Uterus (tissue), 2 donors: ENCODE data around the gene XRN2.

Source experiments
- CTCF ChIP-seq, 4 experiments: fragments of 200-600 bp in 2 of 4; fragments of 450-650 bp in 2 of 4; sonication (generic) in 2 of 4; IDR thresholded peaks; one replicate each; pipeline ENCODE4 v1.5.1; 2016 to 2019; ENCODE audit warnings: antibody characterized with exemption in 4 of 4, mild to moderate bottlenecking in 2 of 4, moderate library complexity in 1 of 4
- POLR2A ChIP-seq, 2 donors: fragments of 450-650 bp; IDR thresholded peaks; one replicate each; pipeline ENCODE4 v1.6.1; 2016; ENCODE audit warnings: antibody characterized with exemption in 2 of 2, mild to moderate bottlenecking in 1 of 2, moderate library complexity in 1 of 2

- TF ChIP-seq CTCF (IDR thresholded peaks at IDR 0.05) (no peak), POLR2A (IDR thresholded peaks at IDR 0.05) (no peak)
These were observed 68.9 kb downstream of the XRN2 start for GRCh38 chr20:21372016-21372415.
